HG03378 (cell line): ENCODE measurements around the gene RFTN1.

Experiments used
- ATAC-seq: cut with Tn5 transposase; IDR thresholded peaks from one replicate; pipeline ENCODE4 v1.9.1; 2021; ENCODE audit warnings: mild to moderate bottlenecking, moderate library complexity; ENCODE audit not compliant: unreplicated experiment

RFTN1 gene

GRCh38 chr3:16335333-16335732 lies 178.2 kb downstream of the RFTN1 start:
- ATAC-seq, result no peak

- ATAC-seq, result no peak
These were observed 178.6 kb downstream of the RFTN1 start for GRCh38 chr3:16334909-16335308.

- no peak for ATAC-seq
These were observed 180.5 kb downstream of the RFTN1 start for GRCh38 chr3:16332904-16333426.

- ATAC-seq, result no peak
These were observed 182.1 kb downstream of the RFTN1 start for GRCh38 chr3:16331319-16331883.

GRCh38 chr3:16330351-16330750 lies 183.1 kb downstream of the RFTN1 start:
- ATAC-seq, result no peak

- ATAC-seq, result no peak
These were observed 183.7 kb downstream of the RFTN1 start for GRCh38 chr3:16329826-16330129.

- no peak for ATAC-seq
These were observed 184.3 kb downstream of the RFTN1 start for GRCh38 chr3:16329036-16329825.

- no peak for ATAC-seq
These were observed 185.4 kb downstream of the RFTN1 start for GRCh38 chr3:16328124-16328523.

- ATAC-seq, result no peak
These were observed 186.7 kb downstream of the RFTN1 start for GRCh38 chr3:16326724-16327349.

GRCh38 chr3:16325850-16326249 lies 187.6 kb downstream of the RFTN1 start:
- ATAC-seq, result no peak

GRCh38 chr3:16323737-16324136 lies 189.8 kb downstream of the RFTN1 start:
- no peak for ATAC-seq

GRCh38 chr3:16322189-16322588 lies 191.3 kb downstream of the RFTN1 start:
- no peak for ATAC-seq

- ATAC-seq, result no peak
These were observed 192.8 kb downstream of the RFTN1 start for GRCh38 chr3:16320711-16321110.

- no peak for ATAC-seq
These were observed 193.8 kb downstream of the RFTN1 start for GRCh38 chr3:16319723-16320122.

GRCh38 chr3:16319307-16319706 lies 194.2 kb downstream of the RFTN1 start:
- no peak for ATAC-seq

- no peak for ATAC-seq
These were observed 195.3 kb downstream of the RFTN1 start for GRCh38 chr3:16318176-16318575.

- ATAC-seq, result no peak
These were observed 195.9 kb downstream of the RFTN1 start for GRCh38 chr3:16317561-16317945.

GRCh38 chr3:16316847-16317560 lies 196.5 kb downstream of the RFTN1 start:
- ATAC-seq, result no peak

- ATAC-seq, result no peak
These were observed 197.1 kb downstream of the RFTN1 start for GRCh38 chr3:16316396-16316795.

GRCh38 chr3:16315623-16316022 lies 197.9 kb downstream of the RFTN1 start:
- ATAC-seq, result no peak

GRCh38 chr3:16313886-16314645 lies 199.4 kb downstream of the RFTN1 start:
- no peak for ATAC-seq
